Measurements from ENCODE around the gene NFATC2.
A peak's percentile ranks its signal among the peaks of the same experiment; 100 is the strongest.

GRCh38 chr20:51444467-51444866, 98.1 kb downstream of the NFATC2 start:
- TF ChIP-seq CTCF (IDR thresholded peaks at IDR 0.05) = no peak
- TF ChIP-seq POLR2AphosphoS5 (IDR thresholded peaks at IDR 0.05) = peak; percentile 58 to 86 (median 76)
- TF ChIP-seq POLR2A (IDR thresholded peaks at IDR 0.05) = no peak
- no peak for TF ChIP-seq EP300 (IDR thresholded peaks at IDR 0.05; ENCODE audit: low read depth)
